Limb (tissue), 2 donors: Measurements from ENCODE around the gene FAM20A.
"Not testable (repeated sequence)": the region's sequence is repeated elsewhere in the genome, so short reads cannot be mapped to it uniquely, and the experiment has no call there.

ENCODE experiments used
- DNase-seq, 2 donors: peaks; one replicate each; pipeline ENCODE4 v3.0.0-alpha.2; 2016; ENCODE audit errors: extremely low spot score in 2 of 2

FAM20A gene

GRCh38 chr17:68495081-68495480 lies 106.1 kb downstream of the FAM20A start:
- no peak for DNase-seq

- not testable (repeated sequence) for DNase-seq
These were observed 108.6 kb downstream of the FAM20A start for GRCh38 chr17:68492394-68493054.

- no peak for DNase-seq
These were observed 109.6 kb downstream of the FAM20A start for GRCh38 chr17:68491381-68492231.

GRCh38 chr17:68489919-68490318 lies 111.2 kb downstream of the FAM20A start:
- DNase-seq = no peak
